RPMI7951 (cell line): ENCODE measurements around the gene SLC44A1. TPM values are rescaled to one million over a fixed set of nuclear protein-coding genes. Genes with fewer than 3 reads are reported as not detected.

Experiments
- DNase-seq: peaks from one replicate; pipeline ENCODE4 v3.0.0-alpha.2; 2012; ENCODE audit warnings: low read depth
- total RNA-seq: library from RNA; depleted of rRNA; stranded (reverse); fragments of >200 nt; shearing (Covaris generic); gene quantifications from 2 replicates; pipeline ENCODE4 v1.2.3, GENCODE V29; 2014

SLC44A1 gene
- total RNA-seq, 1 experiment from 2014 or later, result 49.6 TPM

GRCh38 chr9:105391288-105391687 lies 146.8 kb downstream of the SLC44A1 start:
- DNase-seq, result no peak

- peak; percentile 16 for DNase-seq
Observed at GRCh38 chr9:105392531-105392930, 148.1 kb downstream of the SLC44A1 start.

GRCh38 chr9:105393576-105394344 lies 149.3 kb downstream of the SLC44A1 start:
- no peak for DNase-seq

- no peak for DNase-seq
Observed at GRCh38 chr9:105396441-105396840, 152.0 kb downstream of the SLC44A1 start.

- DNase-seq, result no peak
Observed at GRCh38 chr9:105396901-105397300, 152.4 kb downstream of the SLC44A1 start.

- no peak for DNase-seq
Observed at GRCh38 chr9:105399117-105399516, 154.7 kb downstream of the SLC44A1 start.

- DNase-seq, result peak; percentile 11
Observed at GRCh38 chr9:105401651-105402050, 157.2 kb downstream of the SLC44A1 start.

GRCh38 chr9:105403552-105404248 lies 159.2 kb downstream of the SLC44A1 start:
- no peak for DNase-seq

GRCh38 chr9:105405514-105406131 lies 161.2 kb downstream of the SLC44A1 start:
- peak; percentile 70 for DNase-seq

- no peak for DNase-seq
Observed at GRCh38 chr9:105406369-105406768, 161.9 kb downstream of the SLC44A1 start.

- peak; percentile 64 for DNase-seq
Observed at GRCh38 chr9:105413525-105413924, 169.1 kb downstream of the SLC44A1 start.

GRCh38 chr9:105414947-105415661 lies 170.7 kb downstream of the SLC44A1 start:
- peak; percentile 56 for DNase-seq

GRCh38 chr9:105415662-105415980 lies 171.2 kb downstream of the SLC44A1 start:
- no peak for DNase-seq

GRCh38 chr9:105416840-105417239 lies 172.4 kb downstream of the SLC44A1 start:
- no peak for DNase-seq

- DNase-seq, result no peak
Observed at GRCh38 chr9:105418588-105419500, 174.4 kb downstream of the SLC44A1 start.

- no peak for DNase-seq
Observed at GRCh38 chr9:105419816-105420597, 175.6 kb downstream of the SLC44A1 start.

GRCh38 chr9:105421154-105421553 lies 176.7 kb downstream of the SLC44A1 start:
- no peak for DNase-seq

- no peak for DNase-seq
Observed at GRCh38 chr9:105421864-105422263, 177.4 kb downstream of the SLC44A1 start.

- DNase-seq, result peak; percentile 21
Observed at GRCh38 chr9:105425816-105426433, 181.5 kb downstream of the SLC44A1 start.

- no peak for DNase-seq
Observed at GRCh38 chr9:105426657-105427056, 182.2 kb downstream of the SLC44A1 start.
